Keratinocyte (primary cell): ENCODE results near the gene AIFM2. TPM values are rescaled to one million over a fixed set of nuclear protein-coding genes. Genes with fewer than 3 reads are reported as not detected.
A peak's percentile ranks its signal among the peaks of the same experiment; 100 is the strongest.

Source experiments
- DNase-seq: peaks from one replicate; pipeline ENCODE4 v3.0.0-alpha.2; 2011; ENCODE audit warnings: low read depth, missing footprints, low spot score
- FAIRE-seq: peaks from 2 replicates; lab custom pipeline; 2011; peaks lifted over from hg19 to GRCh38; lab: Jason Lieb, UNC
- H2AFZ ChIP-seq: 2 replicates; pipeline ENCODE4 v1.6.0; 2012; ENCODE audit warnings: low read length, control low read depth, inconsistent platforms; ENCODE audit not compliant: control insufficient read depth
- H3K27ac ChIP-seq: 2 replicates; pipeline ENCODE4 v1.5.1; 2011; ENCODE audit warnings: low read length; ENCODE audit not compliant: control insufficient read depth, insufficient read depth
- H3K27me3 ChIP-seq: 3 replicates; pipeline ENCODE4 v1.6.0; 2011; ENCODE audit warnings: low read length; ENCODE audit not compliant: control insufficient read depth, insufficient read depth; ENCODE audit errors: extremely low read depth
- H3K36me3 ChIP-seq, 2 experiments: 2 replicates in 1 of 2; 3 replicates in 1 of 2; pipeline ENCODE4 v1.5.1; 2011; ENCODE audit warnings: low read length in 2 of 2, mild to moderate bottlenecking in 1 of 2; ENCODE audit not compliant: control insufficient read depth in 2 of 2, insufficient read depth in 2 of 2; ENCODE audit errors: extremely low read depth in 1 of 2
- H3K4me1 ChIP-seq: 3 replicates; pipeline ENCODE4 v1.5.1; 2011; ENCODE audit warnings: low read length; ENCODE audit not compliant: control insufficient read depth, insufficient read depth; ENCODE audit errors: extremely low read depth
- H3K4me2 ChIP-seq: 3 replicates; pipeline ENCODE4 v1.6.0; 2011; ENCODE audit warnings: low read depth, low read length; ENCODE audit not compliant: control insufficient read depth, insufficient read depth; ENCODE audit errors: extremely low read depth
- H3K4me3 ChIP-seq, 3 experiments: fragments of 200-600 bp in 1 of 3; sonication (generic) in 1 of 3; 2 replicates in 2 of 3; 3 replicates in 1 of 3; pipeline ENCODE4 v1.5.1; 2011 to 2016; ENCODE audit warnings: low read length in 3 of 3, mild to moderate bottlenecking in 3 of 3, control low read depth in 2 of 3, inconsistent platforms in 1 of 3, low read depth in 1 of 3, mixed read lengths in 1 of 3, mixed run types in 1 of 3, moderate library complexity in 1 of 3; ENCODE audit not compliant: control insufficient read depth in 2 of 3, insufficient read depth in 2 of 3; ENCODE audit errors: extremely low read depth in 1 of 3
- H3K79me2 ChIP-seq: 2 replicates; pipeline ENCODE4 v1.6.0; 2012; ENCODE audit warnings: low read length; ENCODE audit not compliant: control insufficient read depth, insufficient read depth
- H3K9ac ChIP-seq: 3 replicates; pipeline ENCODE4 v1.6.0; 2011; ENCODE audit warnings: low read length; ENCODE audit not compliant: control insufficient read depth, insufficient read depth; ENCODE audit errors: extremely low read depth
- H3K9me1 ChIP-seq: 3 replicates; pipeline ENCODE4 v1.6.0; 2011; ENCODE audit warnings: low read length; ENCODE audit not compliant: control insufficient read depth, insufficient read depth; ENCODE audit errors: extremely low read depth
- H3K9me3 ChIP-seq: 2 replicates; pipeline ENCODE4 v1.5.1; 2012; ENCODE audit warnings: low read depth, low read length; ENCODE audit not compliant: control insufficient read depth
- H4K20me1 ChIP-seq: 3 replicates; pipeline ENCODE4 v1.6.0; 2011; ENCODE audit warnings: low read length; ENCODE audit not compliant: control insufficient read depth, insufficient read depth; ENCODE audit errors: extremely low read depth
- CTCF ChIP-seq, 3 experiments: IDR thresholded peaks in 1 of 3; conservative IDR thresholded peaks in 1 of 3; optimal IDR thresholded peaks in 1 of 3; 2 replicates in 2 of 3; 3 replicates in 1 of 3; pipeline versions ENCODE3 to v1.5.1; 2011; ENCODE audit warnings: low read length in 3 of 3, mild to moderate bottlenecking in 3 of 3, moderate library complexity in 2 of 3, control low read depth in 1 of 3, inconsistent platforms in 1 of 3; ENCODE audit not compliant: insufficient read depth in 2 of 3; ENCODE audit errors: extremely low read depth in 1 of 3
- EZH2 ChIP-seq: IDR thresholded peaks from one replicate; pipeline ENCODE4 v1.6.1; 2012; ENCODE audit warnings: inconsistent platforms, mild to moderate bottlenecking, low read length, moderate library complexity
- dilution Hi-C: fragments of 300-500 bp; cut with MboI; formaldehyde crosslinking; loops from one replicate; pipeline ENCODE4 v1.7.0; 2020; ENCODE audit warnings: low sequenced_read_pairs; ENCODE audit not compliant: extremely low pct_ligation_motif_present
- polyA plus RNA-seq, 5 experiments: library from polyadenylated mRNA; depleted of rRNA in 3 of 5; stranded (reverse) in 3 of 5; stranded (forward) in 1 of 5; unstranded in 1 of 5; fragments of >200 nt; gene quantifications; 1 replicate in 1 of 5; 2 replicates in 3 of 5; 3 replicates in 1 of 5; pipeline versions ENCODE4 v1.2.1 to v1.2.3, GENCODE V29; 2011 to 2012; ENCODE audit warnings: missing spikeins in 2 of 5, low read depth in 1 of 5, low replicate concordance in 1 of 5

Gene AIFM2
- polyA plus RNA-seq, 1 donor (not counting 4 experiments of a cell fraction or from before 2014, with no cell fraction given), result 1.8 TPM

GRCh38 chr10:70147259-70147625 is 14.6 kb upstream of the AIFM2 start:
- peak overlapping the region; percentile 67 for H3K4me2 ChIP-seq
- H3K36me3 ChIP-seq, result peaks cover 2 to 8% of the 10 kb centered on the region in 2 experiments
- H3K4me1 ChIP-seq, result peaks cover 18% of the 10 kb centered on the region
- no peak for TF ChIP-seq CTCF (optimal IDR thresholded peaks at IDR 0.05 in 1 of 3, IDR thresholded peaks at IDR 0.05 in 1 of 3, conservative IDR thresholded peaks at IDR 0.05 in 1 of 3; ENCODE audit: extremely low read depth in 1 of 3, insufficient read depth in 2 of 3, low read length in 3 of 3)
- TF ChIP-seq EZH2, result no peak
- H3K4me3 ChIP-seq, result no peak overlapping the region
- H3K27ac ChIP-seq, result peak overlapping the region; percentile 84
- dilution Hi-C loops, result no loop called here
- no peak for FAIRE-seq
- no peaks in the 10 kb centered on the region for H4K20me1 ChIP-seq
- no peak for DNase-seq
- no peaks in the 10 kb centered on the region for H3K9me1 ChIP-seq
- H3K9ac ChIP-seq, result no peak overlapping the region
- H3K79me2 ChIP-seq, result peaks cover 13% of the 10 kb centered on the region
- H3K9me3 ChIP-seq, result no peaks in the 10 kb centered on the region
- H3K27me3 ChIP-seq, result no peaks in the 10 kb centered on the region
- no peak overlapping the region for H2AFZ ChIP-seq

GRCh38 chr10:70146489-70147258 is 14.0 kb upstream of the AIFM2 start, which contains the start of gene TYSND1:
TSS of gene TYSND1 (minus strand) at chr10:70146700. CDS start at chr10:70146586, 114 bp downstream.
- no peaks in the 10 kb centered on the region for H4K20me1 ChIP-seq
- H3K79me2 ChIP-seq, result peaks cover 13% of the 10 kb centered on the region
- peaks cover 2 to 5% of the 10 kb centered on the region in 2 experiments for H3K36me3 ChIP-seq
- TF ChIP-seq CTCF (optimal IDR thresholded peaks at IDR 0.05 in 1 of 3, IDR thresholded peaks at IDR 0.05 in 1 of 3, conservative IDR thresholded peaks at IDR 0.05 in 1 of 3; ENCODE audit: extremely low read depth in 1 of 3, insufficient read depth in 2 of 3, low read length in 3 of 3), result peak; percentile 91 to 93 (median 93)
- no peak for TF ChIP-seq EZH2
- no peaks in the 10 kb centered on the region for H3K9me1 ChIP-seq
- no peaks in the 10 kb centered on the region for H3K9me3 ChIP-seq
- H3K4me1 ChIP-seq, result peaks cover 18% of the 10 kb centered on the region
- H3K27ac ChIP-seq, result peak within 1 kb of the TSS; percentile 84
- FAIRE-seq (peak; percentile 93), DNase-seq (peak; percentile 99)
- peak within 1 kb of the TSS; percentile 58 to 69 (median 69) for H3K4me3 ChIP-seq
- dilution Hi-C loops, result no loop called here
- peak within 1 kb of the TSS; percentile 83 for H3K4me2 ChIP-seq
- peak within 1 kb of the TSS; percentile 79 for H2AFZ ChIP-seq
- peak within 1 kb of the TSS; percentile 86 for H3K9ac ChIP-seq
- no peaks in the 10 kb centered on the region for H3K27me3 ChIP-seq
